K562 (cell line): ENCODE data around the gene IQSEC3. TPM values are rescaled to one million over a fixed set of nuclear protein-coding genes. Genes with fewer than 3 reads are reported as not detected.
"Not testable (repeated sequence)": the region's sequence is repeated elsewhere in the genome, so short reads cannot be mapped to it uniquely, and the experiment has no call there.

Experiments
- ATAC-seq: fragments of 200-7000 bp; cut with Tn5 transposase; 3 replicates; pipeline ENCODE4 v1.9.1; 2020; ENCODE audit warnings: moderate library complexity
- BruUV-seq: library from RNA; stranded (reverse); fragments of 400-500 nt; replicated peaks from 2 replicates; lab custom pipeline; 2021; lab: Mats Ljungman, UMichigan
- CTCF ChIA-PET: fragments of 300-600 bp; formaldehyde crosslinking; extraction: SDS; loops from one replicate; lab custom pipeline; 2021; ENCODE audit warnings: low intra/inter-chr PET ratio; lab: Yijun Ruan, JAX
- POLR2A ChIA-PET: fragments of 300-600, 350-650 bp; sonication (Branson Sonifier 250); formaldehyde crosslinking; extraction: SDS; loops from one replicate; lab custom pipeline; 2021; ENCODE audit warnings: antibody characterized with exemption, inconsistent platforms; lab: Yijun Ruan, JAX
- DNase-seq, 4 experiments: peaks; one replicate each; pipeline versions ENCODE4 v3.0.0 to v3.0.0-alpha.2; 2011 to 2018; ENCODE audit warnings: low spot score in 3 of 4, mixed read lengths in 3 of 4; ENCODE audit errors: extremely low read depth in 1 of 4
- FAIRE-seq: peaks from 2 replicates; lab custom pipeline; 2011; peaks lifted over from hg19 to GRCh38; lab: Jason Lieb, UNC
- H2AFZ ChIP-seq: 2 replicates; pipeline ENCODE4 v1.6.0; 2011; ENCODE audit warnings: low read depth, low read length, control low read depth, inconsistent platforms
- H3K27ac ChIP-seq: fragments of 200-600 bp; 3 replicates; pipeline ENCODE4 v1.8.0; 2011; ENCODE audit warnings: low read depth, mild to moderate bottlenecking, control low read depth, inconsistent platforms, low read length, moderate library complexity, mixed read lengths; ENCODE audit errors: extremely low read depth
- H3K27me3 ChIP-seq, 2 experiments: fragments of 300-600 bp in 1 of 2; 2 replicates in 1 of 2; 3 replicates in 1 of 2; pipeline versions ENCODE4 v1.6.0 to v1.8.0; 2011; ENCODE audit warnings: inconsistent platforms in 2 of 2, low read length in 2 of 2, mild to moderate bottlenecking in 1 of 2, mixed read lengths in 1 of 2, moderate library complexity in 1 of 2; ENCODE audit not compliant: control insufficient read depth in 2 of 2, insufficient read depth in 2 of 2
- H3K36me3 ChIP-seq: fragments of 300-600 bp; 3 replicates; pipeline ENCODE4 v1.8.0; 2011; ENCODE audit warnings: mild to moderate bottlenecking, low read length, inconsistent platforms; ENCODE audit not compliant: control insufficient read depth, insufficient read depth
- H3K4me1 ChIP-seq, 2 experiments: fragments of 200-600 bp in 1 of 2; replicated peaks in 1 of 2; 2 replicates in 1 of 2; 3 replicates in 1 of 2; pipeline versions ENCODE4 v1.5.1 to v1.8.0; 2011; ENCODE audit warnings: inconsistent platforms in 2 of 2, low read length in 2 of 2, mild to moderate bottlenecking in 1 of 2, mixed read lengths in 1 of 2, moderate library complexity in 1 of 2; ENCODE audit not compliant: control insufficient read depth in 2 of 2, insufficient read depth in 2 of 2
- H3K4me2 ChIP-seq: 2 replicates; pipeline ENCODE4 v1.6.1; 2011; ENCODE audit warnings: low read length, control low read depth, inconsistent platforms, mixed read lengths; ENCODE audit not compliant: insufficient read depth
- H3K4me3 ChIP-seq: fragments of 200-600 bp; sonication (generic), shearing (Covaris generic); 2 replicates; pipeline ENCODE4 v1.5.1; 2016; ENCODE audit warnings: control low read depth, inconsistent platforms
- H3K79me2 ChIP-seq: fragments of 200-600 bp; 3 replicates; pipeline ENCODE4 v1.8.0; 2011; ENCODE audit warnings: low read length, inconsistent platforms; ENCODE audit not compliant: control insufficient read depth, insufficient read depth
- H3K9ac ChIP-seq, 2 experiments: 2 replicates each; pipeline versions ENCODE4 v1.6.0 to v1.6.1; 2011; ENCODE audit warnings: low read depth in 2 of 2, low read length in 2 of 2, control low read depth in 1 of 2, inconsistent platforms in 1 of 2, mild to moderate bottlenecking in 1 of 2, mixed read lengths in 1 of 2; ENCODE audit not compliant: insufficient read depth in 1 of 2
- H3K9me1 ChIP-seq: one replicate; pipeline ENCODE4 v1.6.0; 2011; ENCODE audit warnings: inconsistent platforms, mild to moderate bottlenecking, low read length, moderate library complexity; ENCODE audit not compliant: control insufficient read depth, insufficient read depth
- H3K9me3 ChIP-seq: replicated peaks from 2 replicates; pipeline ENCODE4 v1.5.1; 2011; ENCODE audit warnings: low read depth, low read length, inconsistent platforms; ENCODE audit not compliant: control insufficient read depth, insufficient read depth
- H4K20me1 ChIP-seq: replicated peaks from 2 replicates; pipeline ENCODE4 v1.6.1; 2011; ENCODE audit warnings: low read length, inconsistent platforms, mixed read lengths; ENCODE audit not compliant: control insufficient read depth, insufficient read depth
- ZNF280A ChIP-seq: fragments of 450-650 bp; IDR thresholded peaks from 2 replicates; pipeline ENCODE4 v1.6.1; 2018; ENCODE audit warnings: mild to moderate bottlenecking, low read depth; ENCODE audit not compliant: partially characterized antibody
- ZNF282 ChIP-seq: sonication (generic); formaldehyde crosslinking; IDR thresholded peaks from 2 replicates; pipeline ENCODE4 v1.8.1; 2023; ENCODE audit warnings: missing genetic modification reagents
- WGBS: fragments of 100-300 bp; shearing (Covaris generic); methylation state at CpG from one replicate; pipeline ENCODE4 v1.1.6; 2016; ENCODE audit warnings: low coverage, mixed read lengths; ENCODE audit not compliant: insufficient coverage; ENCODE audit errors: missing lambda C conversion rate; 5-methylcytosine and 5-hydroxymethylcytosine counted together
- in situ Hi-C: fragments of 300-500 bp; cut with MboI; formaldehyde crosslinking; loops from 4 replicates; pipeline ENCODE4 v1.15.0; 2018; ENCODE audit warnings: inconsistent platforms, mixed read lengths
- intact Hi-C: fragments of 100-400 bp; cut with micrococcal nuclease; formaldehyde crosslinking; loops from 2 replicates; pipeline ENCODE4 v1.14.2; 2022
- polyA plus RNA-seq, 8 experiments: library from polyadenylated mRNA; depleted of rRNA in 4 of 8; stranded (reverse) in 5 of 8; unstranded in 3 of 8; fragments of >200 nt; fragmentation: Nextera tagmentation in 2 of 8; fragmentation: Illumina TruSeq in 1 of 8; extraction: Ambion mirVana in 2 of 8; extraction: Trizol in 1 of 8; gene quantifications; 2 replicates each; pipeline versions ENCODE4 v1.2.1 to v1.2.3, GENCODE V29; 2011 to 2014; ENCODE audit warnings: inconsistent platforms in 1 of 8, missing spikeins in 1 of 8
- total RNA-seq, 7 experiments: library from RNA; depleted of rRNA in 6 of 7; stranded (reverse); fragments of >200 nt in 6 of 7; fragmentation: Illumina TruSeq in 2 of 7; extraction: Trizol in 2 of 7; gene quantifications; 2 replicates each; pipeline versions ENCODE4 v1.2.1 to v1.2.3, GENCODE V29; 2011 to 2021; ENCODE audit warnings: low replicate concordance in 1 of 7

Gene IQSEC3
- total and polyA plus RNA-seq, 9 of the 15 experiments (the other 6 are each of a cell fraction or from before 2014, with no cell fraction given), result under 0.01 to 0.25 (median 0.08) TPM; not detected in 3

DNA sequence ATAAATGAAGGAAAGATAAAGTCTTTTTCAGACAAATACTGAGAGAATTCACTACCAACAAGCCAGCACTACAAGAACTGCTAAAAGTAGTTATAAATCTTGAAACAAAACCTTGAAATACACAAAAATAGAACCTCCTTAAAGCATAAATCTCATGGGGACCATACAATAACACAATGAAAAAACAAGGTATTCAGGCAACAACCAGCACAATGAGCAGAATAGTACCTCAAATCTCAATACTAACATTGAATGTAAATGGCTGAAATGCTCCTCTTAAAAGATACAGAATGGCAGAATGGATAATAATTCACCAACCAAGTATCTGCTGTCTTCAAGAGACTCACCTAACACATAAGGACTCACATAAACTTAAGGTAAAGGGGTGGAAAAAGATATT, 7.7 kb upstream of the IQSEC3 start:
- TF ChIP-seq ZNF280A (peak; percentile 42), ZNF282 (CRISPR knock-in tag) (no peak)
- FAIRE-seq (no peak), ATAC-seq (no peak), DNase-seq (no peak)
- Histone ChIP-seq H3K4me2 (no peak overlapping the region), H4K20me1 (no peaks in the 10 kb centered on the region), H3K27me3 (no peaks in the 10 kb centered on the region; a peak in 1 of 5 replicates), H3K9me3 (no peaks in the 10 kb centered on the region), H3K4me1 (peaks cover 8 to 15% of the 10 kb centered on the region in 2 experiments; a peak in 3 of 5 replicates), H3K79me2 (no peaks in the 10 kb centered on the region), H3K27ac (no peak overlapping the region), H3K9ac (no peak overlapping the region), H2AFZ (no peak overlapping the region), H3K36me3 (no peaks in the 10 kb centered on the region), H3K4me3 (no peak overlapping the region), H3K9me1 (no peaks in the 10 kb centered on the region)
- ChIA-PET CTCF (no interaction called here), POLR2A (no interaction called here)
- intact Hi-C loops, result no loop called here
- no TSS peak for BruUV-seq
- in situ Hi-C loops, result no loop called here

DNA sequence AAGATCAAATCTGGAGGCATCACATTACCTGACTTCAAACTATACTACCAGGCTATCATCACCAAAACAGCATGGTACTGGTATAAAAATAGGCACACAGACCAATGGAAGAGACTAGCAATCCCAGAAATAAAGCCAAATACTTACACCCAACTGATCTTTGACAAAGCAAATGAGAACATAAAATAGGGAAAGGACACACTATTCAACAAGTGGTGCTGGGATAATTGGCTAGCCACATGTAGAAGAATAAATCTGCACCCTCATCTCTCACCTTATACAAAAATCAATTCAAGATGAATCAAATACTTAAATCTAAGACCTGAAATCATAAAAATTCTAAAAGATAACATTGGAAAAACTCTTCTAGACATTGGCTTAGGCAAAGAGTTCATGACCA, 4.7 kb upstream of the IQSEC3 start:
- H2AFZ ChIP-seq, H3K4me2 ChIP-seq, H3K79me2 ChIP-seq, H3K4me3 ChIP-seq, H3K4me1 ChIP-seq, H3K9ac ChIP-seq, H4K20me1 ChIP-seq, H3K9me3 ChIP-seq, BruUV-seq, POLR2A ChIA-PET, ATAC-seq, H3K27me3 ChIP-seq, DNase-seq, H3K9me1 ChIP-seq, intact Hi-C loops, H3K27ac ChIP-seq, H3K36me3 ChIP-seq, CTCF ChIA-PET, in situ Hi-C loops, FAIRE-seq: not testable (repeated sequence)

DNA sequence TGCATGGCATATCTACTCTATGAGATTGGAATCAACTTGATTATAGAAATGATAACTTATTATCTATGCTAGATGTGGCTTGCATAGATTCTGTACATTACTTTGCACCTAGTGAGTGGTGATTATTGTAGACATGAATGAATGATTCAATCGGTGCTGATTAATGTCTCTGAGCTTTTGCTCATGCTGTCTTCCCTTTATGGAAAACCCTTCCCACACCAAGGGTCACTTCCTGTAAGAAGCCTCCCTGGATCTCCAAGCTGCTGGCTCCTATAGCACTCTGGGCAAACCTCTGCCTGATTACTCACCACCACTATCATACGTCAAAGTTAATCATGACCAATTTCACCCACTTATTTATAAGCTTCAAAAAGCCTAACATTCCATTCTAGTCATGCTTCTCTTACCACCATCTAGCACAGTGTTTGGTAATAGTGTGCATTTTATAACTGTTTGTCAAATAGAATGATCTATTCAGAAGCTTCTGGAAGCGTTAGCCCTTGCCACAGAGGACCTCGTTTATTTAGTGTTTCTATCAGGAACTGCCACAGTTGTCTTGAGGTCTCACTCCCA, 990 bp upstream of the IQSEC3 start:
- H3K9me1 ChIP-seq, in situ Hi-C loops, H3K36me3 ChIP-seq, H3K27ac ChIP-seq, H3K27me3 ChIP-seq, H3K9ac ChIP-seq, CTCF ChIA-PET, H3K9me3 ChIP-seq, H3K4me1 ChIP-seq, intact Hi-C loops, ATAC-seq, H3K4me3 ChIP-seq, DNase-seq, BruUV-seq, H3K79me2 ChIP-seq, FAIRE-seq, H2AFZ ChIP-seq, POLR2A ChIA-PET, H4K20me1 ChIP-seq: not testable (repeated sequence)
- peak overlapping the region; percentile 25; the same call in 1 of the 2 replicates for H3K4me2 ChIP-seq
- 23% methylated on average over 2 of the region's 4 CpGs for WGBS
